PC-9 (cell line): ENCODE data around the gene CPNE7.

ENCODE experiments used
- EZH2 ChIP-seq: fragments of 200-600 bp; sonication (generic); IDR thresholded peaks from 2 replicates; pipeline ENCODE4 v1.8.0; 2017; ENCODE audit warnings: antibody characterized with exemption, low read depth
- TF ChIP-seq, protein P1 (sequence below): fragments of 200-600 bp; sonication (generic); conservative IDR thresholded peaks from 2 replicates; pipeline ENCODE4 v1.6.1; 2017; ENCODE audit warnings: mixed run types, antibody characterized with exemption, mild to moderate bottlenecking, moderate library complexity

GRCh38 chr16:89593841-89594240, 18.3 kb downstream of the CPNE7 start:
- TF ChIP-seq EZH2, result no peak
- TF ChIP-seq, protein P1, sequence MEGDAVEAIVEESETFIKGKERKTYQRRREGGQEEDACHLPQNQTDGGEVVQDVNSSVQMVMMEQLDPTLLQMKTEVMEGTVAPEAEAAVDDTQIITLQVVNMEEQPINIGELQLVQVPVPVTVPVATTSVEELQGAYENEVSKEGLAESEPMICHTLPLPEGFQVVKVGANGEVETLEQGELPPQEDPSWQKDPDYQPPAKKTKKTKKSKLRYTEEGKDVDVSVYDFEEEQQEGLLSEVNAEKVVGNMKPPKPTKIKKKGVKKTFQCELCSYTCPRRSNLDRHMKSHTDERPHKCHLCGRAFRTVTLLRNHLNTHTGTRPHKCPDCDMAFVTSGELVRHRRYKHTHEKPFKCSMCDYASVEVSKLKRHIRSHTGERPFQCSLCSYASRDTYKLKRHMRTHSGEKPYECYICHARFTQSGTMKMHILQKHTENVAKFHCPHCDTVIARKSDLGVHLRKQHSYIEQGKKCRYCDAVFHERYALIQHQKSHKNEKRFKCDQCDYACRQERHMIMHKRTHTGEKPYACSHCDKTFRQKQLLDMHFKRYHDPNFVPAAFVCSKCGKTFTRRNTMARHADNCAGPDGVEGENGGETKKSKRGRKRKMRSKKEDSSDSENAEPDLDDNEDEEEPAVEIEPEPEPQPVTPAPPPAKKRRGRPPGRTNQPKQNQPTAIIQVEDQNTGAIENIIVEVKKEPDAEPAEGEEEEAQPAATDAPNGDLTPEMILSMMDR, result no peak
